Stimulated activated memory B cell treated with anti-CD40 and anti-IgM and Interleukin-4, amounts not matched to agents 10 μg/mL and 1 μg/mL and 100 μg/mL, for 72 hours (primary cell): ENCODE results near the gene FBXO2.
"Not testable (repeated sequence)": the region's sequence is repeated elsewhere in the genome, so short reads cannot be mapped to it uniquely, and the experiment has no call there.

Experiments
- ATAC-seq: fragments of 150-1000 bp; cut with Tn5 transposase; 2 replicates; pipeline ENCODE4 v1.10.0; 2021
- H3K27ac Mint-ChIP-seq: one replicate; pipeline ENCODE4 v1.8.0; 2022; ENCODE audit warnings: mild to moderate bottlenecking, mixed read lengths
- H3K27me3 Mint-ChIP-seq: one replicate; pipeline ENCODE4 v1.8.0; 2022; ENCODE audit warnings: mixed read lengths
- H3K36me3 Mint-ChIP-seq: one replicate; pipeline ENCODE4 v1.8.0; 2022; ENCODE audit warnings: mixed read lengths
- H3K4me1 Mint-ChIP-seq: one replicate; pipeline ENCODE4 v1.8.0; 2022; ENCODE audit warnings: mixed read lengths
- H3K4me3 Mint-ChIP-seq: one replicate; pipeline ENCODE4 v1.8.0; 2022; ENCODE audit warnings: mild to moderate bottlenecking, moderate library complexity, mixed read lengths
- H3K9me3 Mint-ChIP-seq: one replicate; pipeline ENCODE4 v1.8.0; 2022; ENCODE audit warnings: mixed read lengths

FBXO2 gene

GRCh38 chr1:11650331-11650991 is 3.8 kb downstream of the FBXO2 start:
- ATAC-seq, result peak; percentile 73
- H3K4me3 Mint-ChIP-seq, result peak overlapping the region; percentile 73
- peaks cover 21% of the 10 kb centered on the region for H3K4me1 Mint-ChIP-seq
- H3K9me3 Mint-ChIP-seq, result no peaks in the 10 kb centered on the region
- H3K27me3 Mint-ChIP-seq, result no peaks in the 10 kb centered on the region
- H3K27ac Mint-ChIP-seq, result peak overlapping the region; percentile 62
- no peaks in the 10 kb centered on the region for H3K36me3 Mint-ChIP-seq

GRCh38 chr1:11649624-11650330 is 4.5 kb downstream of the FBXO2 start:
- Mint-ChIP-seq H3K4me1 (peaks cover 18% of the 10 kb centered on the region), H3K36me3 (no peaks in the 10 kb centered on the region), H3K4me3 (peak overlapping the region; percentile 45), H3K9me3 (no peaks in the 10 kb centered on the region), H3K27me3 (no peaks in the 10 kb centered on the region), H3K27ac (peak overlapping the region; percentile 62)
- no peak for ATAC-seq

GRCh38 chr1:11649237-11649623 is 5.0 kb downstream of the FBXO2 start:
- Mint-ChIP-seq H3K27me3 (no peaks in the 10 kb centered on the region), H3K9me3 (no peaks in the 10 kb centered on the region), H3K27ac (no peak overlapping the region), H3K4me1 (peaks cover 18% of the 10 kb centered on the region), H3K4me3 (no peak overlapping the region), H3K36me3 (no peaks in the 10 kb centered on the region)
- ATAC-seq, result no peak

- Mint-ChIP-seq H3K27ac (no peak overlapping the region), H3K4me3 (no peak overlapping the region), H3K9me3 (no peaks in the 10 kb centered on the region), H3K4me1 (peaks cover 18% of the 10 kb centered on the region), H3K27me3 (no peaks in the 10 kb centered on the region), H3K36me3 (no peaks in the 10 kb centered on the region)
- ATAC-seq, result no peak
Measured at GRCh38 chr1:11648732-11649158, 5.5 kb downstream of the FBXO2 start.

GRCh38 chr1:11648039-11648438 is 6.2 kb downstream of the FBXO2 start:
- no peaks in the 10 kb centered on the region for H3K36me3 Mint-ChIP-seq
- peaks cover 22% of the 10 kb centered on the region for H3K4me1 Mint-ChIP-seq
- H3K9me3 Mint-ChIP-seq, result no peaks in the 10 kb centered on the region
- no peak for ATAC-seq
- H3K4me3 Mint-ChIP-seq, result no peak overlapping the region
- H3K27me3 Mint-ChIP-seq, result no peaks in the 10 kb centered on the region
- H3K27ac Mint-ChIP-seq, result no peak overlapping the region

GRCh38 chr1:11647333-11647732 is 6.9 kb downstream of the FBXO2 start:
- H3K27ac Mint-ChIP-seq, result no peak overlapping the region
- H3K27me3 Mint-ChIP-seq, result no peaks in the 10 kb centered on the region
- H3K9me3 Mint-ChIP-seq, result no peaks in the 10 kb centered on the region
- H3K4me1 Mint-ChIP-seq, result peaks cover 29% of the 10 kb centered on the region
- H3K36me3 Mint-ChIP-seq, result no peaks in the 10 kb centered on the region
- no peak overlapping the region for H3K4me3 Mint-ChIP-seq
- no peak for ATAC-seq

- ATAC-seq, result no peak
Measured at GRCh38 chr1:11646317-11646716, 7.9 kb downstream of the FBXO2 start.

GRCh38 chr1:11645670-11646265 is 8.5 kb downstream of the FBXO2 start:
- Mint-ChIP-seq H3K27me3 (peaks cover 8% of the 10 kb centered on the region), H3K4me1 (peaks cover 23% of the 10 kb centered on the region), H3K4me3 (no peak overlapping the region), H3K9me3 (no peaks in the 10 kb centered on the region), H3K36me3 (no peaks in the 10 kb centered on the region), H3K27ac (no peak overlapping the region)
- peak; percentile 75 for ATAC-seq

More at GRCh38 chr1:11646317-11646716, 7.9 kb downstream of the FBXO2 start:
- Mint-ChIP-seq H3K27me3 (peaks cover 8% of the 10 kb centered on the region), H3K4me3 (no peak overlapping the region), H3K27ac (no peak overlapping the region), H3K36me3 (no peaks in the 10 kb centered on the region), H3K4me1 (peaks cover 29% of the 10 kb centered on the region), H3K9me3 (no peaks in the 10 kb centered on the region)

- ATAC-seq, result no peak
- H3K4me3 Mint-ChIP-seq, result no peak overlapping the region
- peaks cover 20% of the 10 kb centered on the region for H3K4me1 Mint-ChIP-seq
- H3K27me3 Mint-ChIP-seq, result peaks cover 8% of the 10 kb centered on the region
- H3K36me3 Mint-ChIP-seq, result no peaks in the 10 kb centered on the region
- H3K27ac Mint-ChIP-seq, result no peak overlapping the region
- H3K9me3 Mint-ChIP-seq, result no peaks in the 10 kb centered on the region
Measured at GRCh38 chr1:11645270-11645669, 9.0 kb downstream of the FBXO2 start.

- no peak for ATAC-seq
- Mint-ChIP-seq H3K27ac (no peak overlapping the region), H3K9me3 (no peaks in the 10 kb centered on the region), H3K36me3 (no peaks in the 10 kb centered on the region), H3K27me3 (peaks cover 14% of the 10 kb centered on the region), H3K4me3 (no peak overlapping the region), H3K4me1 (peaks cover 12% of the 10 kb centered on the region)
Measured at GRCh38 chr1:11643782-11644181, 10.4 kb downstream of the FBXO2 start.

GRCh38 chr1:11642418-11643017 is 11.7 kb downstream of the FBXO2 start:
- Mint-ChIP-seq H3K4me1 (peaks cover 12% of the 10 kb centered on the region), H3K27me3 (peaks cover 26% of the 10 kb centered on the region)
- H3K36me3 Mint-ChIP-seq, H3K4me3 Mint-ChIP-seq, H3K27ac Mint-ChIP-seq, H3K9me3 Mint-ChIP-seq: not testable (repeated sequence)
- ATAC-seq, result peak; percentile 77

- no peaks in the 10 kb centered on the region for H3K9me3 Mint-ChIP-seq
- ATAC-seq, result no peak
- no peak overlapping the region for H3K4me3 Mint-ChIP-seq
Measured at GRCh38 chr1:11641776-11642305, 12.4 kb downstream of the FBXO2 start.

GRCh38 chr1:11640944-11641343 is 13.3 kb downstream of the FBXO2 start:
- H3K4me3 Mint-ChIP-seq, result no peak overlapping the region
- no peak for ATAC-seq
- H3K9me3 Mint-ChIP-seq, result no peaks in the 10 kb centered on the region
- H3K4me1 Mint-ChIP-seq, result peaks cover 15% of the 10 kb centered on the region
- H3K27me3 Mint-ChIP-seq, result peaks cover 42% of the 10 kb centered on the region
- H3K27ac Mint-ChIP-seq, result no peak overlapping the region
- no peaks in the 10 kb centered on the region for H3K36me3 Mint-ChIP-seq

More at GRCh38 chr1:11641776-11642305, 12.4 kb downstream of the FBXO2 start:
- no peaks in the 10 kb centered on the region for H3K36me3 Mint-ChIP-seq
- H3K27ac Mint-ChIP-seq, result no peak overlapping the region
- H3K27me3 Mint-ChIP-seq, result peaks cover 33% of the 10 kb centered on the region
- peaks cover 12% of the 10 kb centered on the region for H3K4me1 Mint-ChIP-seq

GRCh38 chr1:11640101-11640500 is 14.1 kb downstream of the FBXO2 start:
- peaks cover 21% of the 10 kb centered on the region for H3K4me1 Mint-ChIP-seq
- no peak overlapping the region for H3K4me3 Mint-ChIP-seq

GRCh38 chr1:11639372-11639771 is 14.9 kb downstream of the FBXO2 start:
- Mint-ChIP-seq H3K27ac (no peak overlapping the region), H3K27me3 (peaks cover 56% of the 10 kb centered on the region), H3K4me1 (peaks cover 28% of the 10 kb centered on the region), H3K4me3 (no peak overlapping the region), H3K9me3 (no peaks in the 10 kb centered on the region), H3K36me3 (no peaks in the 10 kb centered on the region)
- ATAC-seq, result no peak

More at GRCh38 chr1:11640101-11640500, 14.1 kb downstream of the FBXO2 start:
- peaks cover 49% of the 10 kb centered on the region for H3K27me3 Mint-ChIP-seq
- H3K36me3 Mint-ChIP-seq, result no peaks in the 10 kb centered on the region
- no peak for ATAC-seq
- H3K27ac Mint-ChIP-seq, result no peak overlapping the region
- no peaks in the 10 kb centered on the region for H3K9me3 Mint-ChIP-seq
